HG03039 (cell line): ENCODE measurements around the gene FAM162A.
A peak's percentile ranks its signal among the peaks of the same experiment; 100 is the strongest.
"Not testable (repeated sequence)": the region's sequence is repeated elsewhere in the genome, so short reads cannot be mapped to it uniquely, and the experiment has no call there.

Experiments used
- ATAC-seq: cut with Tn5 transposase; IDR thresholded peaks from one replicate; pipeline ENCODE4 v1.9.1; 2021; ENCODE audit warnings: mild to moderate bottlenecking, moderate library complexity; ENCODE audit not compliant: unreplicated experiment

Gene FAM162A, protein sequence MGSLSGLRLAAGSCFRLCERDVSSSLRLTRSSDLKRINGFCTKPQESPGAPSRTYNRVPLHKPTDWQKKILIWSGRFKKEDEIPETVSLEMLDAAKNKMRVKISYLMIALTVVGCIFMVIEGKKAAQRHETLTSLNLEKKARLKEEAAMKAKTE

DNA sequence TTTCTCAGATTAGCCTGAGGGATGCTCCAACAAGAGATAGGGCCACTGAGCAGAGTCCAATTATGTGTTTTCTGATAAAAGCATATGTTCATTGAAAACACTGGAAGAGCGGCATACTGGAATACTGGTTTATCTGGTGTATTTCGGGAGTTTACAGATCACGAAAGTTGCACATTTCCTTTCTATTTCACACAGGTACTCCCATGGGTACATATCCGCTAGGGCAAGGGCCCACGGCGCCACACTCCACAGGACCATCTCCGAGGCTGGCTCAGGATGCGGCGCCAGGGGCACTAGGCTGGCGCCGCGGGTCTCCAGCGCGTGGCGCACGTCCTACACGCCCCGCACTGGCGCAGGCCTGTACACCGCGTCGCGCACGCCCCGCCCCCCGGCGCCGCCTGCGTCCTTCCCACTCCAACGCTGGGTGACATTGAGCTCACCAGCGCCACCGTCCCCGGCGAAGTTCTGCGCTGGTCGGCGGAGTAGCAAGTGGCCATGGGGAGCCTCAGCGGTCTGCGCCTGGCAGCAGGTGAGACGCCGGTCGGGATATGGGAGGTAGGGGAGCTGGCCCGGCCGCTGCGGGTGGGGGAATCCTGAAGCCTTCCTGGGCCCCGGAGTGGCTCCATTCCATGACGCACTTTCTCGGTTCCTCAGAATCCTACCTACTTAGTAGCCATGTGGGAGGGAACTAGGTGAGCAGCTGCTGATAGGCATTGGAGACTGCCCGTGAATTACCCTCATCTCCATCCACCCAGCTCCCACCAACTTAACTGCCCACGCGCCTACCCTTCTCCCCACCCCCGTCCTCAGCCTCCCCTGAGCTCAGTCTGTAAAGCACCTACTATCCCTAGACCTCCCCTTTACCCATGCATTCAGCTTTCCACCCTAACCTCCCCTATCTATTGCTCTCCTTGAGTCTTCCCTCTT lies at the start of gene FAM162A:
TSS of gene FAM162A (plus strand) at position 412 of the 927 bp plus-strand sequence. CDS start at position 496, 84 bp downstream.
- peak; percentile 87 for ATAC-seq

DNA sequence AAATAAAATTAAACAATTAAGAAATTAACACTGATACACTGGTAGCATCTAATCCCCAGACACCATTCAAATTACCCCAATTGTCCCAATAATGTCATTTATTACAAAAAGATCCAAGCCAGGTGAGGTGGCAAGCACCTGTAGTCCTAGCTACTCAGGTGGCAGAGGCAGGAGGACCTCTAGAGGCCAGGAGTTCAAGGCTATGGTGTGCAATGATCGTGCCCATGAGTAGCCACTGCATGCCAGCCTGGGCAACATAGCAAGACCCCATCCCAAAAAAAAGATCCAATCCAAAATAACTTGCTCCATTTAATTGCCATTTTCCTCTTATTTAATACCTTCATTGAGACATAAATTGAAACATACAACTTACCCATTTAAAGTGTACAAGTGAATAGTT lies 41.2 kb upstream of the FAM162A start:
- no peak for ATAC-seq

DNA sequence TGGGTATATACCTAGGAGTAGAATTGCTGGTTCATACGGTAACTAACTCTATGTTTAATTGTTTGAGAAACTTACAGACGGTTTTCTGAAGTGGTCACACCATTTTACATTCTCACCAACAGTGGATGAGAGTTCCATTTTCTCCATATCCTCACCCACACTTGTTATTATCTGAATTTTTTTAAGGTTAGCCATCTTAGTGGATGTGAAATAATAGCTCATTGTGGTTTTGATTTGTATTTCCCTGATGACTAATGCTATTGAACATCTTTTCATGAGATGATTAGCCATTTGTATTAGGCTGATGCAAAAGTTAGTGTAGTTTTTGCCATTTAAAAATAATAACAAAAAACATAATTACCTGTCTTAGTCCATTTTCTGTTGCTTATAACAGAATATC lies 40.3 kb upstream of the FAM162A start:
- ATAC-seq = no peak

DNA sequence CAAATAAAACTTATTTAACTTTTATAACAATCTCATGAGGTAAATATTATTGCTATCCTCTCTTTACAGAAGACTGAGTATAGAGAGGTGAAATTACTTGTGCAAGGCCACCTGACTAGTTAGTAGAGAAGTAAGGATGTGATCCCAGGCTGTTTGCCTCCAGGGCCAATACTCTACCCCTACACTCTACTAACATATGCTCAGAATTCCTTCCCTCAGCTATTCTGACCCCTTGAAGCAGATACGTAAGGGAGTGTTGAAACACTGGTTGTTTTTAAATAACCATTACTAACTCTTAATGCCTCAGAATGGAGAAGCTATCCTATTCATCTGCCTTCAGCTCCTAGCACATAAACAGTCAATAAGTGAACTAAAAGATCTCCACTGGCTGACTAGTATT lies 34.8 kb upstream of the FAM162A start:
- ATAC-seq = no peak

DNA sequence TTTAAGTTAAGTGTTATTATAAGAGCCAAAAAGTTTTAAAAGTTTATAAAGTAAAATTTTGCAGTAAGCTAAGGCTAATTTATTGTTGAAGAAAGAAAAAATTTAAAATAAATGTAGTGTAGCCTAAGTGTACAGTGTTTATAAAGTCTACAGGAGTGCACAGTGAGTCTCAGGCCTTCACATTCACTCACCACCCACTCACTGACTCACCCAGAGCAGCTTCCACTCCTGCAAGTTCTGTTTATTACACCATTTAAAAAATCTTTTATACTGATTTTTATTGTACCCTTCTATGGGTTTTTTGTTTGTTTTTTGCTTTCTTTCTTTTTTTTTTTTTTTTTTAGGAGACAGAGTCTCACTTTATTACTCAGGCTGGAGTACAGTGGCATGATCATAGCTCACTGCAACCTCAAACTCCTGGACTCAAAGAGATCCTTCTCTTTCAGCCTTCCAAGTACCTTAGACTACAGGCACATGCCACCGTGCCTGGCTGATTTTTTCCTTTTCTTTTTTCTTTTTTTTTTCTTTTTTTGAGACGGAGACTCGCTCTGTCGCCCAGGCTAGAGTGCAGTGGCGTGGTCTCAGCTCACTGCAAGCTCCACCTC lies 33.1 kb upstream of the FAM162A start:
- ATAC-seq = no peak

DNA sequence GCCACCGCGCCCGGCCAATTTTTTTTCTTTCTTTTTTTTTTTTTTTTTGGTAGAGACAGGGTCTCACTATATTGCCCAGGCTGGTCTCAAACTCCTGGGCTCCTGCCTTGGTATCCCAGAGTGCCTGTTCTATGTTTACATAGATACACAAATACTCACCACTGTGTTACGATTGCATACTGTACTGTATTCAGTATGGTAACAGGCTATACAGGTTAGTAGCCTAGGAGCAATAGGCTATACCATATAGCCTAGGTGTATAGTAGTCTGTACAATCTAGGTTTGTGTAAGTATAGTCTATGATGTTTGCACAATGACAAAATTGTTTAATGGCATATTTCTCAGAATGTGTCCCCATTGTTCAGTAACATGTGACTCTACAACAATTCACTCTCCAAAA lies 32.4 kb upstream of the FAM162A start:
- no peak for ATAC-seq

DNA sequence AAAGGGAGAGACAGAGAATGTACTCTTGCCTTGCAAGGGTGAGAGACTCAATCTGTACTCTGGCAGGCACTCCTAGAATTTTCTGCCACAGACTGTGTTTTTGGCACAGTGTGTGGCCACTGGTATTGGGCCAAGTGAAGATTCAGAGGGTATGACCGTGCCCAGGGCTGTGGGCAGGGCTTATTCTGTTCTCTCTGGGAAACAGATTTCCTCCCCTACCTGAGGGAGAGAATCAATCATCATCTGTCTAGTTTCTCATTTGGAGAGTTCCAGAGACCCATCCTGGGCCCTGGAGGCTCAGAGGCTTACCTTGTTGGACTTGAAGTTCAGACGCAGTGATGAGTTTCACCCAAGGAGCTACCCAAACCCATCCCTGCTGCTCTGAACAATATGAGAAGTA lies 30.8 kb upstream of the FAM162A start:
- ATAC-seq = no peak

DNA sequence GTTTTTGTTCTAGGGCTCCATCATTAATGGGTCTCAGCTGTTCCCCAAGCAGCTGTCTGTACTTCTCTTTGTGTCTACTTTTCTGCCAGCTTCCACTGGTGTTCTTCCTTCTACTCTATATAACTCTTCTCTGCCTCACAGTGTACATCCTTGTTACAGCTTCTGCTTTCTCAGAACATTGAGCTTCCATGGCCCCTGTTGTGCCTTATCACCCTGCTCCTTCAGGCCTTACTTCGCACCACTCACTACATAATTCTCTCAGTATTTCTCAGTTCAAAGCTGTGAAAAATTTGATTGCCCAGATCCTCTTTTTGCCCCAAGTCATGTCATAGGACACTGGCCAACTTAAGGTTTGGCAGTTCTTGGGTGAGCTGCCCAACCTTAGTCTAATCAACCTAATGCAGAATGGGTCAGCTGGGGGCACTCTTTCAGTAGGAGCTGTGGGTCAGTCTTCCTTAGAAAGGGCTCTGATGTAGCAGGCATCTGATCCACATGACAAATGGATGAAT lies 30.0 kb upstream of the FAM162A start:
- no peak for ATAC-seq

DNA sequence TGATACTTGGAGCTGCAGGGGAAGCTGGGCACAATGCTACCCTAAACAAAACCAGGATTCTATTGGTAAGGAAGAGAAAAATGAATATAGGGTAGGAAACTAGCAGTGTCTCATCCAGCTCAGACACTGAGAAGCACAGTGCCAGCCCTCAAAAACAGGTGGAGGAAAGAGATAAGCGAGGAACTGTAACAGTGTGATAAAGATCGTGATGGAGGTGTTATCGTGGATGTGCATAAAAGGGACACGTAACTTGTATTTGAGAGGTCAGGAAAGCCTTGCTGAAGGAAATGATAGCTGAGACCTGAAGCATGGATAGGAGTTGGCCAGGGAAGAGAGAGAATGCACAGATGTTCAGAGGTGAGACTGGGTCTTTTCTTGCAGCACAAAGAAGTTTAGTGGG lies 28.4 kb upstream of the FAM162A start:
- no peak for ATAC-seq

DNA sequence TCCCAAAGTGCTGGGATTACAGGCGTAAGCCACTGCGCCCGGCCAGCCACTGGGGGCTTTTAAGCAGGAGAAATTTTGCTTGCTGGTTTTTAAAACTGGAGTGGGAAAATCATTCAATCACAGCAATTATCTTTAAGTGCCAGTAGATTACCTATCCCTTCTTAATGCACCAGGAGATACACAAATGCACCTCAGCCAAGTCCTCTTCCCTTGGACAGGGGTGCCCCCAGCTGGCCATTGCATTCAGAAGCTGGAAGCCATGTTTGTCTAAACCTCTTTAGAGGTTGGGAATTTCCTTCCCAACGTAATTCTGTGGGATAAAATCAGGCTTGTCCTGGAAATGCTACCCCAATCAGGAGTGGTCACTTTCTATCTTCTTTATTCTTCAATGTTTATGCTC lies 27.6 kb upstream of the FAM162A start:
- ATAC-seq = no peak

DNA sequence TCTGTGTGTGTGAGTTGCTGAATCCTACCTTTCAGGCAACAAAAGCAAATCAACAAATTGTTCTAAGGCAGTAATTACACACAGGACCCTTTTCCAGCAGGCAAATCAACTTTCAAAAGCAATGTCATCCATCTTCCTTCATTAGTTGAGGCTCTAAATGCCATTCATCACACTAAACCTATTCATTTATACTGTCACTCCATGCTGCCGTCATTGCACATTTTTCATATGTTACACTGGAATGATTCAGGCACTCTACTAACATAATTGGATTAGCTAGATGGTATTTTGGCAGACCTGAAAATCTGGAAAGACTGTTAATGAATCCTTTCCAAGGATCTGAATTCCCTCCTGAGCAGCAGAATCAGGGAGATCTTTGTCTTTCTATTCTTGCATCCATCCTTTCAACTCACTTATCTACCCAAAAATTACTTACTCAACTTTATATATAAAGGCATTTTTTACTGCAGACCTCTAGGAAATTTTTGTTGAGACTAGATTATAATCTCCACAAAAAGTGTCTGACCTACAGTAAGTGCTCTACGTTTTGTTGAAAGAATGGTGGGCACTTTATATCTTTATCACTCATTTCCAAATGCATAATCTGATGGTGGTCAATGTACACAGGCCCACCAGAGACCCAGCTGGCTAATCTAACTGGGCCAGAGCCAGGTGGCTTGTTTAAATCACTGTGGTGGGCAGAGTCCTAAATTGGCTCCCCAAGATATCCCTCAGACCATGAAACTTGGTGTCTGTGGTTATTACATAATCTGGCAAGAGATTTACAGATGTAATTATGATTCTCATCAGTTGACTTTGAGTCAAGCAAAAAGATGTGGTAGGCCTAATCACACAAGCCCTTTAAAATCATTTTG lies 25.9 kb upstream of the FAM162A start:
- ATAC-seq = no peak

DNA sequence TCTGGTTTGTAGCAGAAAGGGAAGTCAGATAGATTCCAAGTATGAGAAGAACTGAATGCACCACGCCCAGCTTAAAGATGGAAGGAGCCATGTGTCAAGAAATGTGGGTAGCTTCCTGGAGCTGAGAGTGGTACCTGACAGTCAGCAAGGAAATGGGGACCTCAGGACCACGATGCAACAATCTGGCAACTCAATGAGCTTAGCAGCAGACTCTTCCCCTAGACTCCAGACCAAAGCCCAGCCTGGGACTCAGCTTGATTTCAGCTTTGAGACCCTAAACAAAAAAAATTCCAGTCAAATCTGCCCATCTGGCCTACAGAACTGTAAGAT lies 25.3 kb upstream of the FAM162A start:
- ATAC-seq = no peak

DNA sequence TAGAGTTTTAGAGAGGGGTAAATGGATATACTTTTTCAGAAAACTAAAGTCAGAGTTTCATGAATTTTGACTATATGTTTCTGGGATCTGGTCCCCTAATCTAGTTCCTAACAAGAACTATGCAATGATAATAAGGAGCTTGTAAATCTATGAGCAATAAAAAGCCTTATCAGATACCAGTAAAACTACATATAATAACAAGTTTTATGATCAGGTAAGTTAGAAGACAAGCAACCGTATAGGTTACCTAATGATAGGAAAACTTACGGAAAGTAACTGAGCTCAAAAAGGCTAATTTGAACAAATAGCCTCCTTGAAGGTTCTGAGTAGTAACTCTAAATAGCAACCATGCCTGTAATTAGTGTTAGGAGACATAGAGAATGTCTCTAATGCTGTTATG lies 22.0 kb upstream of the FAM162A start:
- ATAC-seq = no peak

DNA sequence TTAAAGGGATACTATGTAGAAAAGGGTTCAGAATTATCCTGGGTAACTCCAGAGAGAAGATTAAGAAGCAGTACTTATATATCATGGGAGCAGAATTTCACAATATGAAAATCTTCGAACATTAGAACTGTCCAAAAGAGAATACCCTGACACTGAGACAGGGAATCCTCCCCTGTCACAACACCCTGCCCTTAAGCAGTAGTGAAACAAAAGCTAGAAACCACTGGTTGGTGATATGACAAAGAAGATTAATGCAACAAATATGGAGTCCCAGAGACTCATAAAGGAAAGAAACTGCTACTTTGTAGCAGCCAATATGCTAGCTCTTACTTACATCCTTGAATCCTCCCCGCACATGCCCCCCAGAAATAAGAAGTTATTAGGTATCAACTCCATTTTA lies 19.5 kb upstream of the FAM162A start:
- no peak for ATAC-seq

DNA sequence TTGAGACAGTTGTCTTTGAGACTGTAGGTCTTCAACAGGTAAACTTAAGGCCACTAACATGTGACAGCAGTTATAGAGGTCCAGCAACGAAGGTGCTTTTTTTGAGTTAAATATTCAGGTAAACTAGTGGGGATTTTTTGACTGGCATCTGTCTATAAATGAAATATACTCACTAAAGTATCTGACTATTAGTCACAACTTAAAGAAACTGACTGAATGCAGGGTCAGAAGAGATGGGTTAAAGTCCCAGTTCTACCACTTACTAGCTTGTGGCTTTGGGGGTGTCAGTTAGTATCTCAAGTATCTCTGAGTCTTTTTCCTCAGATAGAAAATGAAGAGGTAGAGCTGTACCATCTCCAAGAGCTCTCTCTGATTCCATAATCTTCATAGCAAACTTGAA lies 18.9 kb upstream of the FAM162A start:
- no peak for ATAC-seq

DNA sequence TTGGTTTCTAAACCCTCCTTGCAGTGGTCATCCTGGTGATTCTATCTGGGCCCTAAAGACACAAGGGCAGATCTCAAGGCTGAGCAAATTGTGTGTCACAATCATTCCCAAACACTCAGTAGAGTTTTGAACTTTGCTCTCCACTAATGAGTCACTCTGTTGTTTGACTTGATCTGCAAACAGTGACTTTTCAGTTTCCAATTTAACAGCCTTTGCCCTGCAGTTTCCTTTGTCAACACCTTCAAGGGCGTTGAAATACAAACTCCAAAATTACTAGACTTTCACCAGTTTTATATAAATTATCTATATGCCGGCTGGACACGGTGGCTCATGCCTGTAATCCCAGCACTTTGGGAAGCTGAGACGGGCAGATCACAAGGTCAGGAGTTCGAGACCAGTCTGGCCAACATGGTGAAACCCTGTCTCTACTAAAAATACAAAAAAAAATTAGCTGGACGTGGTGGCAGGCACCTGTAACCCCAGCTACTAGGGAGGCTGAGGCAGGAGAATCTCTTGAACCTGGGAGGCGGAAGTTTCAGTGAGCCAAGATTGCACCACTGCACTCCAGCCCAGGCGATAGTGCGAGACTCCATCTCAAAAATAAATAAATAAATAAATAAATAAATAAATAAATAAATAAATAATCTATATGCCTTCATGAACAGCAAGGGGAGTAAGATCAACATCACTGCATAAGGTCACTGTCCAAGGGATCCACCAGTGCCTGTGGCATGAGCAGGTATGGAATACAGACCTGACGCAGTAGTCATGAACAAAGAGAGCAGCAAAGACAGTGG lies 18.2 kb upstream of the FAM162A start:
- ATAC-seq = not testable (repeated sequence)

DNA sequence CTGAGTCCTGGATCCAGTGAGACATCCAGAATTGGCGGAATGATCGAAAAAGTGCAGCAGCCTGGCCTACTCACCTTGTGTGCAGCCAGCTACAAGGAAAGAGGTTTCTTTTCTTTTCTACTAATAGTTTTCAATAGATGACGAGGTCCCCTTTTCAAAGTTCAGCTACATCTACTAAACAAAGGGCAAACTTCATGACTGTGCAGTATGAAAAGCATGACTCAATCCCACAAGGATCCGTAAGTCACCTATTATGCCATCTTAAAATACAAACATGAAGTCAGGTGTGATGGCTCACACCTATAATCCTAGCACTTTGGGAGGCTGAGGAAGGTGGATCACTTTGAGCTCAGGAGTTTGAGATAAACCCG lies 17.6 kb upstream of the FAM162A start:
- no peak for ATAC-seq

DNA sequence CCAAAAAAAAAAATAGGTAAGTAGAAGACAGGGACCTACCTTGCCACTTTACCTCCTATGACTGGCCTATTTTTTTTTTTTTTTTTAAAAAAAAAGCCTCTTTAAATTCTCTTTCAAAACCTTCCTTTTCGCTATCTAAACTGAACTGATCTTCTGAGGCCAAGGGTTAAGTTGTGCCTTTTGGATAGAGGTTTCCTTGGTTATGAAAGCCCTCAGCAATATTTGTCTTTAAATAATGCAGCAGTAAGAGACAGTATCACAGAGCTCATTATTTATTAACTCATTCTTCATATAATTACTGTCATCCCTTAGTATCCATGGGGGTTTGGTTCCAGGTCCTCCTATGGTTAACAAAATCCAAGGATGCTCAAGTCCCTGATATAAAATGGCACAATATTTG lies 9.9 kb upstream of the FAM162A start:
- no peak for ATAC-seq

DNA sequence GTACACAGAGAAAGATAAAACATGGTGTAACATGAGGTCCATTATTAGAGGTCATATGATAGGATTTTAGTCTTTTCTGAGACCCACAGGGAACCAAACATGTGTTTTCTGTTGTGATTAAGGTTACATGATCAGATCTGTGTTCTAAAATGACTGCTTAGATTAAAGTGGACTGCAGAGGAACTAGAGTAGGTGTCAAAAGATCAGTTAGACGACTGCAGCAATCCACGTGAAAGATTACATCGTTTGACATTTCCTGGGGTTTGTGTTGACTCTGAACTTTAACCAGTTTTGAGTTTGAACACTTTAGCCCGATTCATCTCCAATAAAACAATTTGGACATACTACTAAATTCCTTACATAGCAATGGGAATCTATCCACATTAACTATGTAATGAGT lies 6.0 kb upstream of the FAM162A start:
- ATAC-seq = no peak
